Neural crest cell (in vitro differentiated cells): ENCODE measurements around the gene ANKLE2. TPM values are rescaled to one million over a fixed set of nuclear protein-coding genes. Genes with fewer than 3 reads are reported as not detected.

Experiments used
- DNase-seq: peaks from one replicate; pipeline ENCODE4 v3.0.0; 2021; ENCODE audit warnings: low read depth, mixed read lengths, low spot score
- H3K27ac Mint-ChIP-seq: one replicate; pipeline ENCODE4 v1.8.0; 2021; ENCODE audit warnings: mild to moderate bottlenecking, mixed read lengths; ENCODE audit not compliant: unreplicated experiment
- H3K27me3 Mint-ChIP-seq: 2 replicates; pipeline ENCODE4 v1.8.0; 2021; ENCODE audit warnings: low read depth, mild to moderate bottlenecking, mixed read lengths
- H3K36me3 Mint-ChIP-seq: 2 replicates; pipeline ENCODE4 v1.8.0; 2021; ENCODE audit warnings: low read depth, mild to moderate bottlenecking, mixed read lengths
- H3K4me1 Mint-ChIP-seq: 2 replicates; pipeline ENCODE4 v1.8.0; 2021; ENCODE audit warnings: mixed read lengths
- H3K4me3 Mint-ChIP-seq: one replicate; pipeline ENCODE4 v1.8.0; 2021; ENCODE audit warnings: mild to moderate bottlenecking, mixed read lengths
- H3K9me3 Mint-ChIP-seq: 2 replicates; pipeline ENCODE4 v1.8.0; 2021; ENCODE audit warnings: mixed read lengths
- CTCF ChIP-seq: fragments of 200-600 bp; sonication (generic); conservative IDR thresholded peaks from 2 replicates; pipeline ENCODE4 v1.5.0; 2021; ENCODE audit warnings: antibody characterized with exemption, mild to moderate bottlenecking
- total RNA-seq: library from RNA; stranded (reverse); gene quantifications from 2 replicates; pipeline ENCODE4 v1.2.1, GENCODE V29; 2021

ANKLE2 gene
- total RNA-seq, 1 donor from 2014 or later = 100 TPM

GRCh38 chr12:132711080-132711843 lies 50.4 kb downstream of the ANKLE2 start:
- TF ChIP-seq CTCF = no peak
- Mint-ChIP-seq H3K27me3 (no peaks in the 10 kb centered on the region), H3K4me1 (peaks cover 21% of the 10 kb centered on the region), H3K27ac (peak overlapping the region; percentile 50), H3K4me3 (peak overlapping the region; percentile 88), H3K36me3 (peaks cover 15% of the 10 kb centered on the region), H3K9me3 (no peaks in the 10 kb centered on the region)
- DNase-seq = peak; percentile 32

GRCh38 chr12:132710405-132711079 lies 51.1 kb downstream of the ANKLE2 start, which contains the start of gene PGAM5:
Gene PGAM5 (plus strand): TSS chr12:132710842. CDS start chr12:132710877, 35 bp downstream.
- peak; percentile 57 for DNase-seq
- Mint-ChIP-seq H3K9me3 (no peaks in the 10 kb centered on the region), H3K27me3 (no peaks in the 10 kb centered on the region), H3K4me3 (peak within 1 kb of the TSS; percentile 94), H3K27ac (peak within 1 kb of the TSS; percentile 79), H3K36me3 (peaks cover 15% of the 10 kb centered on the region), H3K4me1 (peaks cover 21% of the 10 kb centered on the region)
- no peak for TF ChIP-seq CTCF

GRCh38 chr12:132710043-132710404 lies 51.6 kb downstream of the ANKLE2 start:
- peaks cover 15% of the 10 kb centered on the region for H3K36me3 Mint-ChIP-seq
- peaks cover 21% of the 10 kb centered on the region for H3K4me1 Mint-ChIP-seq
- H3K27ac Mint-ChIP-seq = peak overlapping the region; percentile 79
- no peaks in the 10 kb centered on the region for H3K27me3 Mint-ChIP-seq
- no peak for TF ChIP-seq CTCF
- peak overlapping the region; percentile 94 for H3K4me3 Mint-ChIP-seq
- DNase-seq = no peak
- no peaks in the 10 kb centered on the region for H3K9me3 Mint-ChIP-seq

- H3K4me3 Mint-ChIP-seq = peak overlapping the region; percentile 65
Measured at GRCh38 chr12:132708150-132708549, 53.5 kb downstream of the ANKLE2 start.

GRCh38 chr12:132707241-132707640 lies 54.4 kb downstream of the ANKLE2 start:
- Mint-ChIP-seq H3K27ac (no peak overlapping the region), H3K36me3 (peaks cover 19% of the 10 kb centered on the region), H3K9me3 (no peaks in the 10 kb centered on the region), H3K4me3 (peak overlapping the region; percentile 83), H3K4me1 (peaks cover 23% of the 10 kb centered on the region), H3K27me3 (no peaks in the 10 kb centered on the region)
- TF ChIP-seq CTCF = no peak
- DNase-seq = no peak

More at GRCh38 chr12:132708150-132708549, 53.5 kb downstream of the ANKLE2 start:
- DNase-seq = no peak
- Mint-ChIP-seq H3K4me1 (peaks cover 26% of the 10 kb centered on the region), H3K27me3 (no peaks in the 10 kb centered on the region), H3K9me3 (no peaks in the 10 kb centered on the region), H3K36me3 (peaks cover 19% of the 10 kb centered on the region), H3K27ac (peak overlapping the region; percentile 57)
- TF ChIP-seq CTCF = no peak
